ENCODE results near the gene CHN2. TPM values are rescaled to one million over a fixed set of nuclear protein-coding genes. Genes with fewer than 3 reads are reported as not detected.

CHN2 gene
- total RNA-seq, 1 experiment from 2014 or later: 18.8 TPM

- no peaks in the 10 kb centered on the region for H3K9me3 ChIP-seq
- POLR2A ChIA-PET: no interaction called here
- Mint-ChIP-seq H3K27ac (ENCODE audit: unreplicated experiment) (no peak overlapping the region), H3K4me1 (ENCODE audit: low read depth, unreplicated experiment) (peaks cover 6% of the 10 kb centered on the region), H3K4me3 (ENCODE audit: unreplicated experiment) (no peak overlapping the region), H3K36me3 (ENCODE audit: insufficient read depth, unreplicated experiment) (peaks cover 8% of the 10 kb centered on the region), H3K27me3 (ENCODE audit: insufficient read depth, unreplicated experiment) (no peaks in the 10 kb centered on the region), H3K9me3 (ENCODE audit: unreplicated experiment) (no peaks in the 10 kb centered on the region)
- DNase-seq: no peak
- TF ChIP-seq CTCF (IDR thresholded peaks at IDR 0.05; ENCODE audit: insufficient read depth in 1 of 2, low read depth in 1 of 2, low read length in 1 of 2, severe bottlenecking in 1 of 2, unreplicated experiment in 1 of 2): no peak
- intact Hi-C loops (cut with micrococcal nuclease; ENCODE audit: unreplicated experiment): no loop called here
- no peaks in the 10 kb centered on the region for H3K4me1 ChIP-seq
- no peaks in the 10 kb centered on the region for H3K27me3 ChIP-seq (replicated peaks; ENCODE audit: control insufficient read depth, insufficient read depth, low read length)
- CTCF ChIA-PET: no interaction called here
- no peak overlapping the region for H3K4me3 ChIP-seq (ENCODE audit: low read depth, low read length)
- H3K36me3 ChIP-seq (ENCODE audit: control insufficient read depth, insufficient read depth, low read length): no peaks in the 10 kb centered on the region
- BruUV-seq (replicated peaks): no TSS peak
These were observed 60.0 kb downstream of the CHN2 start for GRCh38 chr7:29254591-29254990.

- Mint-ChIP-seq H3K27me3 (ENCODE audit: insufficient read depth, unreplicated experiment) (no peaks in the 10 kb centered on the region), H3K4me1 (ENCODE audit: low read depth, unreplicated experiment) (peaks cover 6% of the 10 kb centered on the region), H3K27ac (ENCODE audit: unreplicated experiment) (no peak overlapping the region), H3K9me3 (ENCODE audit: unreplicated experiment) (no peaks in the 10 kb centered on the region), H3K4me3 (ENCODE audit: unreplicated experiment) (no peak overlapping the region), H3K36me3 (ENCODE audit: insufficient read depth, unreplicated experiment) (peaks cover 8% of the 10 kb centered on the region)
- Histone ChIP-seq H3K36me3 (ENCODE audit: control insufficient read depth, insufficient read depth, low read length) (no peaks in the 10 kb centered on the region), H3K9me3 (no peaks in the 10 kb centered on the region), H3K27me3 (replicated peaks; ENCODE audit: control insufficient read depth, insufficient read depth, low read length) (no peaks in the 10 kb centered on the region), H3K4me3 (ENCODE audit: low read depth, low read length) (no peak overlapping the region), H3K4me1 (no peaks in the 10 kb centered on the region)
- POLR2A ChIA-PET: no interaction called here
- DNase-seq: no peak
- CTCF ChIA-PET: no interaction called here
- no peak for TF ChIP-seq CTCF (IDR thresholded peaks at IDR 0.05; ENCODE audit: insufficient read depth in 1 of 2, low read depth in 1 of 2, low read length in 1 of 2, severe bottlenecking in 1 of 2, unreplicated experiment in 1 of 2)
- no TSS peak for BruUV-seq (replicated peaks)
- intact Hi-C loops (cut with micrococcal nuclease; ENCODE audit: unreplicated experiment): no loop called here
These were observed 60.8 kb downstream of the CHN2 start for GRCh38 chr7:29255199-29255878.

- ChIA-PET POLR2A (no interaction called here), CTCF (no interaction called here)
- intact Hi-C loops (cut with micrococcal nuclease; ENCODE audit: unreplicated experiment): no loop called here
- Histone ChIP-seq H3K4me1 (no peaks in the 10 kb centered on the region), H3K27me3 (replicated peaks; ENCODE audit: control insufficient read depth, insufficient read depth, low read length) (no peaks in the 10 kb centered on the region), H3K9me3 (no peaks in the 10 kb centered on the region), H3K36me3 (ENCODE audit: control insufficient read depth, insufficient read depth, low read length) (no peaks in the 10 kb centered on the region), H3K4me3 (ENCODE audit: low read depth, low read length) (no peak overlapping the region)
- TF ChIP-seq CTCF (IDR thresholded peaks at IDR 0.05; ENCODE audit: insufficient read depth in 1 of 2, low read depth in 1 of 2, low read length in 1 of 2, severe bottlenecking in 1 of 2, unreplicated experiment in 1 of 2): no peak
- no TSS peak for BruUV-seq (replicated peaks)
- no peaks in the 10 kb centered on the region for H3K27me3 Mint-ChIP-seq (ENCODE audit: insufficient read depth, unreplicated experiment)
- no peak overlapping the region for H3K4me3 Mint-ChIP-seq (ENCODE audit: unreplicated experiment)
- peaks cover 8% of the 10 kb centered on the region for H3K36me3 Mint-ChIP-seq (ENCODE audit: insufficient read depth, unreplicated experiment)
- H3K4me1 Mint-ChIP-seq (ENCODE audit: low read depth, unreplicated experiment): peaks cover 6% of the 10 kb centered on the region
- H3K27ac Mint-ChIP-seq (ENCODE audit: unreplicated experiment): no peak overlapping the region
- no peaks in the 10 kb centered on the region for H3K9me3 Mint-ChIP-seq (ENCODE audit: unreplicated experiment)
- no peak for DNase-seq
These were observed 61.5 kb downstream of the CHN2 start for GRCh38 chr7:29255906-29256692.

Measured in Caco-2 (cell line).